OCI-LY3 (cell line): ENCODE data around the gene IL22RA2.
A peak's percentile ranks its signal among the peaks of the same experiment; 100 is the strongest.

ENCODE experiments used
- H2AFZ ChIP-seq: fragments of 200-600, 300-600 bp; shearing (Covaris generic); 2 replicates; pipeline ENCODE4 v1.6.0; 2014; ENCODE audit warnings: antibody characterized with exemption, low read depth, low read length
- H3K27ac ChIP-seq: fragments of 200-600, 300-600 bp; sonication (generic); 2 replicates; pipeline ENCODE4 v1.5.1; 2014; ENCODE audit warnings: mild to moderate bottlenecking, low read length, moderate library complexity, mixed read lengths
- H3K27me3 ChIP-seq: fragments of 200-600, 300-600 bp; sonication (generic); 2 replicates; pipeline ENCODE4 v1.6.1; 2014; ENCODE audit warnings: low read depth, low read length, mixed read lengths
- H3K36me3 ChIP-seq: fragments of 200-600, 300-600 bp; sonication (generic); replicated peaks from 2 replicates; pipeline ENCODE3; 2014; ENCODE audit warnings: low read depth, low read length, mixed read lengths
- H3K4me1 ChIP-seq: fragments of 300-600, 200-600 bp; sonication (generic); 2 replicates; pipeline ENCODE4 v1.6.1; 2014; ENCODE audit warnings: low read length, mixed read lengths
- H3K4me2 ChIP-seq: fragments of 200-600, 300-600 bp; sonication (generic); 2 replicates; pipeline ENCODE4 v1.6.1; 2014; ENCODE audit warnings: low read length, mixed read lengths
- H3K4me3 ChIP-seq: fragments of 300-600, 200-600 bp; sonication (generic); 2 replicates; pipeline ENCODE4 v1.5.1; 2014; ENCODE audit warnings: antibody characterized with exemption, mild to moderate bottlenecking, low read length, moderate library complexity
- H3K79me2 ChIP-seq: fragments of 300-600, 200-600 bp; shearing (Covaris generic); 2 replicates; pipeline ENCODE4 v1.6.1; 2014; ENCODE audit warnings: mild to moderate bottlenecking, low read length, mixed read lengths
- H3K9ac ChIP-seq: fragments of 300-600, 200-600 bp; shearing (Covaris generic); 2 replicates; pipeline ENCODE4 v1.6.0; 2014; ENCODE audit warnings: mild to moderate bottlenecking, low read length, moderate library complexity
- H3K9me3 ChIP-seq: fragments of 200-600, 300-600 bp; shearing (Covaris generic); 2 replicates; pipeline ENCODE4 v1.6.1; 2014; ENCODE audit warnings: low read length, mixed read lengths; ENCODE audit not compliant: insufficient read depth
- H4K20me1 ChIP-seq: fragments of 200-600, 300-600 bp; sonication (generic); 2 replicates; pipeline ENCODE4 v1.6.1; 2016; ENCODE audit warnings: low read length, mixed read lengths; ENCODE audit not compliant: insufficient read depth
- EZH2phosphoT487 ChIP-seq: fragments of 200-600 bp; shearing (Covaris generic); IDR thresholded peaks from 2 replicates; pipeline ENCODE4 v1.6.1; 2018; ENCODE audit warnings: antibody characterized with exemption, mixed run types, low read depth
- TF ChIP-seq, protein P1 (sequence below): fragments of 200-600, 300-600 bp; sonication (generic); IDR thresholded peaks from 2 replicates; pipeline ENCODE4 v1.5.1; 2014; ENCODE audit warnings: antibody characterized with exemption, low read length, low read depth

Gene IL22RA2

DNA sequence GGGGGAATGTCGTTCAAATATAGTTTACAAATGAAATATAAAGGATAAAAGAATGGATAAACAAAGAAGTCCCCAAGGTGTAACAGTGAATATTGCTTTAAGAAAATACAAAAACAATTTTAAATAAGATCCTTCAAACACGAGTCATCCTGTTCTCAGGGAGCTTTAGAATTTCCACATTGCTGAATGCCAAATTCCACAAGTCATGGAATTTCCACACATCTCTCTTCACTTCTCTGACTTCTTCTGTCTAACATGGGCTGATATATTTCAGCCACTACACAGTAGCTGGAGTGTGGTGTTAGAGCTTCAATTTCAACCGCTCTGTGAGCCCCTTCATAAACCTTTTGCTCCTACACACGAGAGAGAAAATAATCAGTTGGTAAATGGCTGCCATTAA is 28.0 kb downstream of the IL22RA2 start:
- Histone ChIP-seq H2AFZ (0 out of 2 replicates have a peak overlapping the region, but pooled peaks have one; percentile 30), H3K9me3 (no peaks in the 10 kb centered on the region), H3K9ac (no peak overlapping the region), H3K4me2 (no peak overlapping the region), H3K27me3 (no peaks in the 10 kb centered on the region), H3K79me2 (no peaks in the 10 kb centered on the region), H3K4me1 (peaks cover 10% of the 10 kb centered on the region), H4K20me1 (no peaks in the 10 kb centered on the region), H3K36me3 (no peaks in the 10 kb centered on the region), H3K27ac (no peak overlapping the region), H3K4me3 (no peak overlapping the region)
- TF ChIP-seq, protein P1, sequence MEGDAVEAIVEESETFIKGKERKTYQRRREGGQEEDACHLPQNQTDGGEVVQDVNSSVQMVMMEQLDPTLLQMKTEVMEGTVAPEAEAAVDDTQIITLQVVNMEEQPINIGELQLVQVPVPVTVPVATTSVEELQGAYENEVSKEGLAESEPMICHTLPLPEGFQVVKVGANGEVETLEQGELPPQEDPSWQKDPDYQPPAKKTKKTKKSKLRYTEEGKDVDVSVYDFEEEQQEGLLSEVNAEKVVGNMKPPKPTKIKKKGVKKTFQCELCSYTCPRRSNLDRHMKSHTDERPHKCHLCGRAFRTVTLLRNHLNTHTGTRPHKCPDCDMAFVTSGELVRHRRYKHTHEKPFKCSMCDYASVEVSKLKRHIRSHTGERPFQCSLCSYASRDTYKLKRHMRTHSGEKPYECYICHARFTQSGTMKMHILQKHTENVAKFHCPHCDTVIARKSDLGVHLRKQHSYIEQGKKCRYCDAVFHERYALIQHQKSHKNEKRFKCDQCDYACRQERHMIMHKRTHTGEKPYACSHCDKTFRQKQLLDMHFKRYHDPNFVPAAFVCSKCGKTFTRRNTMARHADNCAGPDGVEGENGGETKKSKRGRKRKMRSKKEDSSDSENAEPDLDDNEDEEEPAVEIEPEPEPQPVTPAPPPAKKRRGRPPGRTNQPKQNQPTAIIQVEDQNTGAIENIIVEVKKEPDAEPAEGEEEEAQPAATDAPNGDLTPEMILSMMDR: no peak
- no peak for TF ChIP-seq EZH2phosphoT487

DNA sequence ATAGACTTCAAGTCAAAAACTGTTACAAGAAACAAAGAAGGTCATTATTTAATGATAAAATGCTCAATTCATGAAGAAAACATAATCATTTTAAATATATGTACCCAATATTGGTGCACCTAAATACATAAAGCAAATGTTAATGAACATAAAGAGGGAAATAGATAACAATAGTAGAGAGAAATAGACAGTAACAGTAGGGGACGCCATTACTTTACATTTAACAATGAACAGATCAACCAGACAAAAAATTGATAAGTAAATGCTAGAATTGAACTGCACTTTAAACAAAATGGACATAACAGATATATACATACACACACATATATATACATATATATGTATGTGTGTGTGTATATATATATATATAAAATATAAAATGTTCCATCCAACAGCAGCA is 37.4 kb downstream of the IL22RA2 start:
- no peak for TF ChIP-seq EZH2phosphoT487
- TF ChIP-seq, protein P1: no peak
- H3K79me2 ChIP-seq: no peaks in the 10 kb centered on the region
- H3K27me3 ChIP-seq: no peaks in the 10 kb centered on the region
- H3K27ac ChIP-seq: no peak overlapping the region
- no peak overlapping the region for H3K9ac ChIP-seq
- H3K9me3 ChIP-seq: peaks cover 14% of the 10 kb centered on the region; the same call in 1 of the 2 replicates
- H3K4me1 ChIP-seq: no peaks in the 10 kb centered on the region
- H3K36me3 ChIP-seq: peaks cover 6% of the 10 kb centered on the region
- H3K4me3 ChIP-seq: no peak overlapping the region
- H2AFZ ChIP-seq: no peak overlapping the region
- H3K4me2 ChIP-seq: no peak overlapping the region
- no peaks in the 10 kb centered on the region for H4K20me1 ChIP-seq

DNA sequence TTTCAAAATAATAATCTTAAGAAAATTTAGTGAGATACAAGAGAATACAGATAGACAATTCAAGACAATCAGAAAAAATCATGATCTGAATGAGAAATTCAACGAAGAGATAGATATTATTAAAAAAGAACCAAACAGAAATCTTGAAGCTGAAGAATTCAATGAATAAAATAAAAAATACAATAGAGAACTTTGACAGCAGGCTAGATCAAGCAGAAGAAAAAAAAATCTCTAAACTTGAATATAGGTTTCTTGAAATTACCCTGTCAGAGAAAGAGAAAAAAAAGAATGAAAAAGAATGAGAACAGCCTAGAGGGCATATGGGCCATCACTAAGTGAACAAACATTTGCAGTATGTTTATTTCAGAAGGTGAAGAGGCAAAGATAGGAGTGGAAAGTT is 39.0 kb downstream of the IL22RA2 start:
- no peak overlapping the region for H3K9ac ChIP-seq
- no peak for TF ChIP-seq EZH2phosphoT487
- TF ChIP-seq, protein P1: no peak
- no peaks in the 10 kb centered on the region for H3K79me2 ChIP-seq
- no peak overlapping the region for H3K4me3 ChIP-seq
- no peak overlapping the region for H2AFZ ChIP-seq
- H3K36me3 ChIP-seq: peaks cover 6% of the 10 kb centered on the region
- no peaks in the 10 kb centered on the region for H3K27me3 ChIP-seq
- H3K4me2 ChIP-seq: no peak overlapping the region
- no peak overlapping the region for H3K27ac ChIP-seq
- H3K4me1 ChIP-seq: no peaks in the 10 kb centered on the region
- H3K9me3 ChIP-seq: peaks cover 14% of the 10 kb centered on the region; the same call in 1 of the 2 replicates
- no peaks in the 10 kb centered on the region for H4K20me1 ChIP-seq

DNA sequence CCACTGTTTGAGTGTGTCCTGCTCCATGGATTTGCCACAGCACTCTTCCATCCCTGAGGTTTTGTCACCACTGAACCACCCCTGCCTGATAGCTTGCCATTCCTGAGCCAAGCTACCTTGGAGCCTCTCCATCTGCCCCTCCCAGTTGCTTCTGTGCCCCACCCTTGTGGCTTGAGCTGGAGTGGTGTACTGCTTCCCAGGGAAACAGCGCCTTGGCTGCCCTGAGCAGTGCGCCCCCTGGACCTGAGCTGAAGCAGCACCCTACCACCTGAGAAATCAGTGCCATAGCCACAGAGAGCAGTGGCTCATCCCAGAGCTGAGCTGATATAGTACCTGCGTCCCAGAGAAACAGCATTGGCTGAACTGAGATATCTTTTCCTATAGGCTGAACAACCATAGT is 40.3 kb downstream of the IL22RA2 start:
- H3K4me1 ChIP-seq: no peaks in the 10 kb centered on the region
- H3K27ac ChIP-seq: no peak overlapping the region
- no peak overlapping the region for H3K4me2 ChIP-seq
- H2AFZ ChIP-seq: no peak overlapping the region
- H4K20me1 ChIP-seq: no peaks in the 10 kb centered on the region
- no peak for TF ChIP-seq EZH2phosphoT487
- TF ChIP-seq, protein P1: no peak
- H3K9ac ChIP-seq: no peak overlapping the region
- peaks cover 14% of the 10 kb centered on the region; the same call in 1 of the 2 replicates for H3K9me3 ChIP-seq
- H3K79me2 ChIP-seq: no peaks in the 10 kb centered on the region
- no peak overlapping the region for H3K4me3 ChIP-seq
- peaks cover 6% of the 10 kb centered on the region for H3K36me3 ChIP-seq
- no peaks in the 10 kb centered on the region for H3K27me3 ChIP-seq
